NCI-H2196 (cell line): ENCODE results near the gene CPED1.

Experiments
- DNase-seq: peaks from one replicate; lab custom pipeline; 2025; ENCODE audit not compliant: unreplicated experiment; lab: John Stamatoyannopoulos, UW

The CPED1 gene

GRCh38 chr7:121137580-121137979 is 149.1 kb downstream of the CPED1 start:
- DNase-seq, result no peak

DNA sequence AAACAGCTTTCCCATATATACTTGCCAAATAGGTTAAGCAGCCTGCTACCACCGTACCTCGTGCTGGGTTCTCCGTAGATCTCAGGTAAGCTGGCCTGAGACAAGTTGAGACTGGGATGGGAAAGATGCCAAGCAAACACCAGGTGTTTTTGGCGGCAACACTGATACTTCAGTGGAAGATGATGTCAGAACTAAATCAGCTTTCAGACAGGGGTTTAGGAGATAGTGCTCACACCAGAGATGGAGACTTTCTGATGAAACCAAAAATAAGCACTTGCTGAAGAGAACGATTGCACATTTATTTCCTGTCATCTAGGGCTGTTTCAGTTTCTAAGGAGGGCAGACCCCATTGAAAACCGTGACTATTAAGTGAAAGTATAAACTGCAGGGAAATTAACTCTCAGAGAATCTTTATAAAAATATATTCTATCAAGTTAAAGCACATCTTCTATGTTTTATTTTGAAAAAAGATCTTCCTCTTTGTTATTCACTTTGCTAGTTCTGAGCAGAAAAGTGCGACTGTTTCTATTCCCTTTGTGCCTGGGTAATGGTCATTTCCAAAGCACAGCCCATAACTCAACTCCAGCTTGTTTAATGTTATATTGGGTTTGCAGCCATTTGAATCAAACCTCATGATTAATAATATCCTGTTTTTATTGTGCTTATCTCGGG is 149.9 kb downstream of the CPED1 start:
- peak; percentile 80 for DNase-seq

DNA sequence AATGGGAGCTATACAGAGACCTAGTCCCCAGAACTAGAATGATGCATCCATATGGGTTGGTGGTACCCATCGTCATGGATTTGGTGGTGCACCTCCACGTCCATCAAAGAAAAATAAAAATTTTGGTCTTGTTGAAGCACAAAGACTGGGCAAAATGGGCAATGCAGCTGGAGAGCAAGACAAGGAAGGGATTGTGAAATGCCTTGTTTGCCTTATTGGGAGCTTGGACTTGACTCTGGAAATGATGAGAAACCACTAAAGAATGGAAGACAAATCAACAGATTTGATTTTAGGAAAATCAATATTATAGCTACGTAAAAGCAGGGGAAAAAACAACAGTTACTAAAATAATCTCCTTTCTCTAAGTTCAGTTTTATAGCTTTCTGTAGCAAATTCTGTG is 150.9 kb downstream of the CPED1 start:
- no peak for DNase-seq

- DNase-seq, result no peak
Measured at GRCh38 chr7:121140790-121141189, 152.3 kb downstream of the CPED1 start.

- no peak for DNase-seq
Measured at GRCh38 chr7:121151774-121152221, 163.3 kb downstream of the CPED1 start.

- DNase-seq, result no peak
Measured at GRCh38 chr7:121153411-121153810, 164.9 kb downstream of the CPED1 start.

DNA sequence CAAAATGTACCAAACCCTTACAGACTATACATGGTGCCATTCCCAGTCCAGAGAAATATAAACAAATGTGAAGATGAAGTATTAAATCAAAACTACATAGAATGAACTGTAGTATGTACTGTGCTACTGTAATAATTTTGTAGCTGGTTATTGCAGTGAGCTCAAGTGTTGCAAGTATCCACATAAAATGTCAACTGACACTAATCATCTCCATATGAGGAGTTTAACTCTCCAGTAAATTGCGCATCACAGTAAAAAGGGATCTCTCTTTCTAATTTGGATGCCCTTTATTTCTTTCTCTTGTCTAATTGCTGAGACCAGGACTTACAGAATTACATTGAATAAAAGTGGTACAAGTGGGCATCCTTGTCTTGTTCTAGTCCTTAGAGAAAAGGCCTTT is 165.5 kb downstream of the CPED1 start:
- no peak for DNase-seq

DNA sequence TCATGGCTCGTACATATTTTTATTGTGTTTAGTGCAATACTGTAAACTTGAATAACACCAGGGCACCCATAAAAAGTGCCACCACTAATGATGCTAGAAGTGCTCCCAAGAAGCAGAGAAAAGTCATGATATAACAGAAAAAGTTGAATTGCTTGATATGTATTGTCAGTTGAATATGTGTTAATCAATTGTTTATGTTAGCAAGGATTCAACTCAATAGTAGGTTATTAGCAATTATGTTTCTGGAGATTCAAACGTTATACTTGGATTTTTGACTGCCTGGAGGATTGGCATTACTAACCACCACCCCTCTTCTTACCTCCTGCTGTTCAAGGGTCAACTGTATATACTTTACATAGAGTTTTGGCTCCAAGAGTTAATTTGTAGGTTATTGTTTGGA is 168.3 kb downstream of the CPED1 start:
- no peak for DNase-seq

- no peak for DNase-seq
Measured at GRCh38 chr7:121157341-121157751, 168.8 kb downstream of the CPED1 start.

- no peak for DNase-seq
Measured at GRCh38 chr7:121157885-121158590, 169.5 kb downstream of the CPED1 start.

GRCh38 chr7:121158665-121159064 is 170.2 kb downstream of the CPED1 start:
- DNase-seq, result no peak

- no peak for DNase-seq
Measured at GRCh38 chr7:121159553-121159952, 171.0 kb downstream of the CPED1 start.

DNA sequence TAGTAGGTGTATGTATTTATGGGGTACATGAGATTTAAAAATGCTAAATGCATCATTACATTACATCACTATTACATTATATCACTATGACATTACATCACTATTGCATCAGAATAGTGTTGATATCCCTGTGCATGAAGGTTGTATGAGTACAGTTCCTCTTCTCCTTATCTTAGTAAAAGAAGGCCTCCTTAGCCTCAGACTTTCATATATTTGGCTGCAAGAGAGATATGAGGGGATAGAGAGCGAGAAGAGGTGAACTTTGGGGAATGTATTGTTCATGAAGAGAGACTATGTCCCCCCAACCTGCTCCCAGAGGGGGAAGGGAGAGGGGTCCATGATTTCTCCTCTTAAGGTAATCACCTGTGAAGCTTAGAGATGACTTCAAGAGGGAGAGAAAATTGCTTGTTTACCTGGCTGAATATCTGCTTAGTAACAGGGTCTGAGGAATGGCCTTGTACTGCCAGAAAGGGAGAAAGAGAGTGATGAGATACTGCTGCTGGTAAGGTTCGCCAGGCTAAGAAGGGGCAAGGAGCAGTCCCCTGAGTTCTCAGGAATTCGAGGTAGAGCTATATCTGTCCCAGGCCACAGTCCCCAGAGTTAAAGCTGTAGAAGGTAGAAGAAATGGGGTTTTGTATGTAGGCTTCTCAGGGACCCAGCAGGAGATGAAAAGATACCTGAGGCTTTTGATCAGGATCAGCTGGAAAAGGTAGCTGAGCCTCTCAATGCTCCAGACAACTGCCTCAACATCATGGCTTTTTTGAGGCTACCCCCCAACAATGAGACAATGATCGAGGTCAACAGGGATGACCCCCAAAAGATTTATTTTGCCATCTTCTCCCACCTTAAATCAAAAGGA is 171.9 kb downstream of the CPED1 start:
- no peak for DNase-seq

DNA sequence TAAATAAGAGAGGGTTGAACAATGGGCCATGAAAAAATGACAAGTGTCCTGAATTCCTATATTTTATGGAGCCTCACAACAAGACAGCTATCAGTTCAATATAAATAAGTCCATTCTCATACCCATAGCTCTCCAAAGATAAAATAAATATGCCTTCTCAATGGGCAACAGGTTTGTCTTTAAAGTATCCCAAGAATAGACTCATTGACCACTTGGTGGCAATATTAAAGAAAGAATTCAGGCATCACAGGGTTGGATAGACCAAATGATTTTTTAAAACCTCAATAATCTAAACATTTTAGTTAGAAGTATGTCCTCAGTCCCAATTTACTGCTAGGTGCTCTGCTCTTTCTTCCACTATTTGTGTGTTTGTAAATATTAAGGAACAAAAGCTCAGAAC is 175.2 kb downstream of the CPED1 start:
- DNase-seq, result no peak

GRCh38 chr7:121164247-121164646 is 175.7 kb downstream of the CPED1 start:
- no peak for DNase-seq

DNA sequence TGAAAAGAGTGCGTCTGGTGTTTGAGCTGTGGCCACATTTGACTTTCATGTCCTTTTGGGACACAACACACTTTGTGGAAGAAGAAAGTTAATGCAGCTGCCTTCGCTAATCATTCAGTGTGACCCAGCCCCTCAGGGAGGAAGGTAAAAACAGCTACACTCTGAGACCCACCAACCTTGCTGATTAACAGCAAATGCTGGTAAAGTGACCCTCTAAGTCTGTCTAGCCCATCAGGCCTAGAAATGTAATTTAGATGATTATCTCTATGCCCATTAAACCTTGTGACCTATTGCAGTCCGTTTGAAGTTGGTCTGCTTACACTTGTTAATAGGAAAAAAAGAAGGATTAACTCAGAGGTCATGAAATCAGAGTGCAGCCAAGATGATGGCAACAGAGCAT is 178.4 kb downstream of the CPED1 start:
- DNase-seq, result no peak

GRCh38 chr7:121167971-121168370 is 179.5 kb downstream of the CPED1 start:
- DNase-seq, result no peak

- DNase-seq, result no peak
Measured at GRCh38 chr7:121169469-121169868, 181.0 kb downstream of the CPED1 start.

DNA sequence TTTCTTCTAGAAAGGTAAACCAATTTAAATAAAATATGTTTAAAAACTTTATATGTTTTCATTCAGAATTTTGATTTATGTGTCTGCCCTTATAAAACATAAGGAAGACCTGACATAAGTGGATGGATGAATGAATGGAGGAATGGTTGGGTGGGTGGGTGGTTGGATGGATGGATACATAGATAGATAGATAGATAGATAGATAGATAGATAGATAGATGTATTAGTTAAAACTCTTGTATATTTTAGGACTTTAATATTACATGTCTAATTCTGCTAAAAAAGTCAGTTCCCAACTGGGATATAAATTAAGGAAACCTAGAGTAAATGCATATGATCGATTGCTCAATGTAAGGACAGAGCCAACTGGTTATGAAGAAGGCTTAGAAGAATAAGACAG is 184.0 kb downstream of the CPED1 start:
- DNase-seq, result no peak

- no peak for DNase-seq
Measured at GRCh38 chr7:121175826-121176225, 187.3 kb downstream of the CPED1 start.

GRCh38 chr7:121178452-121178851 is 189.9 kb downstream of the CPED1 start:
- no peak for DNase-seq
